Mesenchymal stem cell (in vitro differentiated cells and primary cell): ENCODE measurements around the gene PARD3.

ENCODE experiments used
- DNase-seq: peaks from one replicate; pipeline ENCODE4 v3.0.0-alpha.2; 2013
- H2AFZ ChIP-seq: one replicate; pipeline ENCODE4 v1.6.1; 2013; ENCODE audit warnings: low read depth, mild to moderate bottlenecking, control low read depth, inconsistent platforms, low read length, moderate library complexity
- H2AK5ac ChIP-seq: 2 replicates; pipeline ENCODE4 v1.6.1; 2013; ENCODE audit warnings: low read length, moderate library complexity, mild to moderate bottlenecking, inconsistent platforms; ENCODE audit not compliant: severe bottlenecking
- H2BK120ac ChIP-seq: one replicate; pipeline ENCODE4 v1.6.1; 2013; ENCODE audit warnings: low read depth, mild to moderate bottlenecking, inconsistent platforms, low read length, moderate library complexity
- H2BK12ac ChIP-seq, 2 experiments: one replicate each; pipeline ENCODE4 v1.6.1; 2013; ENCODE audit warnings: inconsistent platforms in 2 of 2, low read length in 2 of 2, mild to moderate bottlenecking in 2 of 2, moderate library complexity in 2 of 2, control low read depth in 1 of 2
- H2BK15ac ChIP-seq: one replicate; pipeline ENCODE4 v1.6.1; 2013; ENCODE audit warnings: mild to moderate bottlenecking, low read depth, inconsistent platforms; ENCODE audit not compliant: poor library complexity, severe bottlenecking
- H2BK5ac ChIP-seq: 2 replicates; pipeline ENCODE4 v1.6.1; 2013; ENCODE audit warnings: low read depth, mild to moderate bottlenecking, low read length, control low read depth, inconsistent platforms; ENCODE audit not compliant: poor library complexity, severe bottlenecking
- H3K14ac ChIP-seq, 2 experiments: one replicate each; pipeline ENCODE4 v1.6.1; 2013; ENCODE audit warnings: inconsistent platforms in 2 of 2, low read length in 2 of 2, control low read depth in 1 of 2, mild to moderate bottlenecking in 1 of 2, moderate library complexity in 1 of 2
- H3K18ac ChIP-seq, 2 experiments: one replicate each; pipeline ENCODE4 v1.6.1; 2013; ENCODE audit warnings: inconsistent platforms in 2 of 2, low read length in 2 of 2, control low read depth in 1 of 2, low read depth in 1 of 2, mild to moderate bottlenecking in 1 of 2
- H3K23ac ChIP-seq, 2 experiments: one replicate each; pipeline ENCODE4 v1.6.1; 2013; ENCODE audit warnings: inconsistent platforms in 2 of 2, low read length in 2 of 2, mild to moderate bottlenecking in 2 of 2, moderate library complexity in 2 of 2, control low read depth in 1 of 2
- H3K27ac ChIP-seq: 2 replicates; pipeline ENCODE4 v1.5.1; 2013; ENCODE audit warnings: mild to moderate bottlenecking, moderate library complexity, low read length, control low read depth, inconsistent platforms; ENCODE audit not compliant: poor library complexity, severe bottlenecking
- H3K27me3 ChIP-seq, 2 experiments: 2 replicates each; pipeline versions ENCODE4 v1.6.1 to v1.7.0; 2013; ENCODE audit warnings: low read length in 2 of 2, mild to moderate bottlenecking in 2 of 2, moderate library complexity in 2 of 2, control low read depth in 1 of 2, inconsistent platforms in 1 of 2; ENCODE audit not compliant: control insufficient read depth in 1 of 2, insufficient read depth in 1 of 2
- H3K36me3 ChIP-seq, 2 experiments: 2 replicates each; pipeline versions ENCODE4 v1.6.1 to v1.7.0; 2013; ENCODE audit warnings: low read length in 2 of 2, control low read depth in 1 of 2, inconsistent platforms in 1 of 2, low read depth in 1 of 2, mild to moderate bottlenecking in 1 of 2; ENCODE audit not compliant: insufficient read depth in 2 of 2, control insufficient read depth in 1 of 2
- H3K4ac ChIP-seq, 2 experiments: one replicate each; pipeline ENCODE4 v1.6.1; 2013; ENCODE audit warnings: inconsistent platforms in 2 of 2, low read length in 2 of 2, mild to moderate bottlenecking in 2 of 2, moderate library complexity in 2 of 2, control low read depth in 1 of 2, low read depth in 1 of 2
- H3K4me1 ChIP-seq: 2 replicates; pipeline ENCODE4 v1.6.1; 2013; ENCODE audit warnings: low read depth, low read length, control low read depth; ENCODE audit not compliant: control insufficient read depth, insufficient read depth
- H3K4me2 ChIP-seq: 2 replicates; pipeline ENCODE4 v1.6.1; 2013; ENCODE audit warnings: low read length, mild to moderate bottlenecking, inconsistent platforms; ENCODE audit not compliant: poor library complexity, severe bottlenecking
- H3K4me3 ChIP-seq, 2 experiments: 2 replicates each; pipeline versions ENCODE4 v1.5.1 to v1.7.0; 2013; ENCODE audit warnings: low read length in 2 of 2, mild to moderate bottlenecking in 2 of 2, control low read depth in 1 of 2, low read depth in 1 of 2; ENCODE audit not compliant: insufficient read depth in 1 of 2
- H3K79me1 ChIP-seq: replicated peaks from 2 replicates; pipeline ENCODE4 v1.6.1; 2013; ENCODE audit warnings: mild to moderate bottlenecking, control low read depth, low read length, inconsistent platforms; ENCODE audit not compliant: poor library complexity, severe bottlenecking
- H3K9ac ChIP-seq: 2 replicates; pipeline ENCODE4 v1.7.0; 2013; ENCODE audit warnings: mild to moderate bottlenecking, low read length, moderate library complexity
- H3K9me3 ChIP-seq: 2 replicates; pipeline ENCODE4 v1.7.0; 2013; ENCODE audit warnings: mild to moderate bottlenecking, low read length; ENCODE audit not compliant: control insufficient read depth
- H4K8ac ChIP-seq: one replicate; pipeline ENCODE4 v1.6.1; 2013; ENCODE audit warnings: inconsistent platforms, mild to moderate bottlenecking, low read length, moderate library complexity
- H4K91ac ChIP-seq: one replicate; pipeline ENCODE4 v1.6.1; 2013; ENCODE audit warnings: mild to moderate bottlenecking, low read length, inconsistent platforms
- WGBS: methylation state at CpG from one replicate; pipeline ENCODE4 v1.1.7; 2013; ENCODE audit warnings: mixed read lengths; 5-methylcytosine and 5-hydroxymethylcytosine counted together

PARD3 gene

DNA sequence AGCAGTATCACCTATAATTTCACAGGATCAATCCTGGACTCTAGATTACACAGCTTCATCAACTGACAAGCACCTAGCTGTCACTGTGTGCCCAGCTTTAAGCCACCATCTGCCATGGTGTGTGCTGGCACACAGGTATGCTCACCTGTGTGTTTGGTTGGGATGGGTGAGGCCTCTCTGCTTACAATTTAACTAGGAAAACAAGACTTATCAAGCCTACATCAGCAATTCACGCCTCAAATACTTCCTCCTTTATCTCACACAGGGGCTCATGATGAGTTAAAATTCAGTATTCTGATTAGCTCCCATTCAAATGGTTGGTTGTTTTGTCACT lies 608.2 kb downstream of the PARD3 start:
- Histone ChIP-seq H2BK12ac (peak overlapping the region in 1 of 2 experiments; percentile 51), H3K4me1 (no peaks in the 10 kb centered on the region), H3K9me3 (no peaks in the 10 kb centered on the region), H2BK120ac (no peak overlapping the region), H3K14ac (no peak overlapping the region), H4K8ac (no peak overlapping the region), H3K9ac (no peak overlapping the region), H3K79me1 (peaks cover 16% of the 10 kb centered on the region), H3K4me3 (no peak overlapping the region), H2BK5ac (no peak overlapping the region), H2AK5ac (no peak overlapping the region), H4K91ac (no peak overlapping the region), H2AFZ (no peak overlapping the region), H3K4ac (peak overlapping the region in 1 of 2 experiments; percentile 37), H3K27me3 (no peaks in the 10 kb centered on the region), H3K36me3 (peaks cover 0 to 15% of the 10 kb centered on the region in 2 experiments), H2BK15ac (no peak overlapping the region), H3K18ac (peak overlapping the region; percentile 28 to 41), H3K27ac (no peak overlapping the region), H3K4me2 (no peak overlapping the region), H3K23ac (no peak overlapping the region)
- WGBS, result no CpG with 5 or more reads among the region's 1 CpG
- no peak for DNase-seq

DNA sequence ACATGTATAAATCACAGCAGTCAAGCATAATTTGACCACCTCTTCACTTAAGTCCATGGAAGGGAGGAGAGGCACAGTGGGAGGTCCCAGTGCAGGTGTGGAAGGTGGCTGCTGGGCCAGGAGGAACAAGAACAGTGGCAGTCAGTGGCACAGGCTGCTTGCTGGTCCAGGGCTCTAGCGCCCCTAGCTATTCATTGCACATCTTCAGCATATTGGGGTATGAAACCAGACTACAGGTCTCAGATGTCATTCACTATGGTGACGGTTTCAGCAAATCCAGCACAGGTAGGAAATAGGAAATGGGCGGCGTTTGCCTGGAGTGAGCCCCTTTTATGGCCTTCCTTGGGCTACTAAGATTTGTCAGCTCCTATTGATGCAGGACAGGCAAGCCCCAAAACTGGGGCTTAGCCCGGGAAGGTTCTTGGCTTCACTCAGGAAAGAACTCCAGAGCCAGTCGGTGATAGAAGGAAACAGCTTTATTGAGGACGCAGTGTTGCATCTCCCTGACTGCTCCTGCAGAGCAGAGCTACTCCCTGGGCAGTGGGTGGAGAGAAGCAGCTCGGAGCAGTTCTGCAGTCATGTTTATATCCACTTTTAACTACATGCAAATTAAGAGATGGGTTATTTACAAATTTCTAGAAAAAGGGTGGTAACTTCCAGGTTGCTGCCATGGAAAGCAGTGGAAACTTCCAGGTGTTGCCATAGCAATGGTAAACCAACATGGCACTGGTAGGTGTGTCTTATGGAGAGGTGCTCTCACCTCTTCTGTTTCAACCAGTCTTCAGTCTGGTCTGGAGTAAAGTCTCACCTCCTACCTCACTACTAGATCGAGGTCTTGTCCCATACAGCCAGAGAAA lies 608.8 kb downstream of the PARD3 start:
- Histone ChIP-seq H3K9ac (no peak overlapping the region), H3K27ac (no peak overlapping the region), H3K79me1 (peaks cover 14% of the 10 kb centered on the region), H2BK15ac (no peak overlapping the region), H2BK5ac (no peak overlapping the region), H4K8ac (no peak overlapping the region), H3K18ac (no peak overlapping the region), H2AFZ (no peak overlapping the region), H2AK5ac (no peak overlapping the region), H4K91ac (no peak overlapping the region), H3K4me1 (no peaks in the 10 kb centered on the region), H3K36me3 (peaks cover 0 to 15% of the 10 kb centered on the region in 2 experiments), H3K27me3 (no peaks in the 10 kb centered on the region), H3K23ac (no peak overlapping the region), H3K4ac (peak overlapping the region in 1 of 2 experiments; percentile 37), H3K9me3 (no peaks in the 10 kb centered on the region), H3K4me2 (no peak overlapping the region), H3K4me3 (no peak overlapping the region), H3K14ac (no peak overlapping the region), H2BK12ac (no peak overlapping the region), H2BK120ac (no peak overlapping the region)
- 99% methylated on average over 7 of the region's 9 CpGs for WGBS
- no peak for DNase-seq

DNA sequence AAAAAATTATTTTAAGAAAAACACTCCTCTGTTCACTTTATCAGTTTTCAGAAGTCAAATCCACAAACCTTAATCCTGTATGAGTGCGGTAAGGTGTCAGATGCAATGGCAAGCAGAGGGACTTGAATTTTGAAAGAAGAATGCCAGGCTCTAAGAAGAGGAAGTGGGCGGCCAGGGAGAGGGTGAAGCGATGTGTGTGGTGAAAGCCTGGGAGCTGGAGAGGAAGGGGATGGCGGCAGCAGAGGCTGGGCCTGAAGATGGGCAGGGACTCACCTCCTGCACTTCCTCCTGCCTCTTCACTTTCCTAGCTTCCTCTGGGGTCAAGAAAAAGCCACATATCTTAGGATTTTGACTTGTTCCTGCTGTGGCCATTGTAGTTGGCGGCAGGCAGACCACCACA lies 609.6 kb downstream of the PARD3 start:
- Histone ChIP-seq H2BK5ac (no peak overlapping the region), H2AK5ac (no peak overlapping the region), H4K8ac (no peak overlapping the region), H3K9me3 (no peaks in the 10 kb centered on the region), H3K18ac (peak overlapping the region in 1 of 2 experiments; percentile 59), H2AFZ (no peak overlapping the region), H2BK120ac (no peak overlapping the region), H2BK12ac (no peak overlapping the region), H3K4ac (no peak overlapping the region), H3K9ac (no peak overlapping the region), H3K4me1 (no peaks in the 10 kb centered on the region), H3K79me1 (peaks cover 18% of the 10 kb centered on the region), H3K4me2 (no peak overlapping the region), H2BK15ac (no peak overlapping the region), H3K36me3 (peaks cover 0 to 15% of the 10 kb centered on the region in 2 experiments), H4K91ac (no peak overlapping the region), H3K23ac (no peak overlapping the region), H3K14ac (no peak overlapping the region), H3K27ac (no peak overlapping the region), H3K4me3 (no peak overlapping the region), H3K27me3 (no peaks in the 10 kb centered on the region)
- no peak for DNase-seq
- WGBS, result 93% methylated on average over 4 of the region's 5 CpGs

DNA sequence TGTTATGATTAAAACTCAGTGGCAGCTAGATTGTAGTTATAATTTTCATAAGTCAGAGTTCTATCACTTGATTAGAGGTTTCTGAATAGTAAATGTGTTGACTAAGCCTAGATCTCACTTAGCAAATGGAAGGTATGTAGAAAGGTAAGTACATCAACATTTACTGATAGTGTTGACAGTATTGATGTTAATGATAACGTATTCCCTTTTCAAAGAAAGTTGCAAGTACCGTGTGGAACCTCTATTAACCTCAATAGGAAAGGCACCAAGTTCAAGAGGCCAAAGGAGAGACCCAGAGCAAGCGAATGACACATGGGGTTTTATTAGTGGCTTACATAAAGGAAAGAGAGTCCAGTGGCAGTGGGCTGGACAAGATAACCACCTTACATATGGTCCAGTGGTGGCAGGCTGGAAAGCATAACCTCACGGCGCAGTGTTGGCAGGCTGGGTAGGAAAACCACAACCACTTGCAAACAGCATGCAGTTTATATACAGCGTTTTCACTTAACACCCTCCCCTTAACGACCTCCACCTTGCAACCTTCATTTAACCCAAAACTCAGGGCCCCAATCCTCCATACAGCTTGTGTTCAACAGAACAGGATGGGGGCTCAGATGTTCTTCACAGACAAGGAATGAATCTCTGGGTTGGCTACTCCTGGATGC lies 611.0 kb downstream of the PARD3 start:
- Histone ChIP-seq H3K18ac (no peak overlapping the region), H3K9ac (no peak overlapping the region), H4K8ac (no peak overlapping the region), H3K4ac (no peak overlapping the region), H3K23ac (no peak overlapping the region), H2BK15ac (no peak overlapping the region), H3K14ac (no peak overlapping the region), H3K4me1 (no peaks in the 10 kb centered on the region), H3K9me3 (no peaks in the 10 kb centered on the region), H3K36me3 (peaks cover 0 to 15% of the 10 kb centered on the region in 2 experiments), H3K4me2 (no peak overlapping the region), H3K4me3 (no peak overlapping the region), H2BK120ac (no peak overlapping the region), H3K27ac (no peak overlapping the region), H2AK5ac (no peak overlapping the region), H2BK5ac (no peak overlapping the region), H3K27me3 (no peaks in the 10 kb centered on the region), H4K91ac (no peak overlapping the region), H3K79me1 (peaks cover 19% of the 10 kb centered on the region), H2BK12ac (no peak overlapping the region), H2AFZ (no peak overlapping the region)
- 95% methylated on average over 7 of the region's 7 CpGs for WGBS
- DNase-seq, result no peak
